ENCODE data around the gene ABHD14A. TPM values are rescaled to one million over a fixed set of nuclear protein-coding genes. Genes with fewer than 3 reads are reported as not detected.

The ABHD14A gene
- total and polyA plus RNA-seq, 2 of the 4 experiments (the other 2 are of a cell fraction) = 3.4 to 10.0 TPM

- ChIA-PET CTCF (interaction anchor here (1.1 to 1.7 kb wide), 3 partner anchors 9 to 109 kb away, joined by 3 to 5 read pairs (median 3); no protein-coding TSS in a partner anchor), POLR2A (ENCODE audit: unreplicated experiment) (no interaction called here)
- Histone ChIP-seq H3K27ac (ENCODE audit: insufficient read depth, low read length) (no peak overlapping the region), H3K4me2 (ENCODE audit: low read depth, low read length) (no peak overlapping the region), H3K36me3 (ENCODE audit: control insufficient read depth, insufficient read depth, low read length) (no peaks in the 10 kb centered on the region), H3K4ac (ENCODE audit: low read depth, low read length) (no peak overlapping the region), H4K20me1 (ENCODE audit: insufficient read depth, low read length) (no peaks in the 10 kb centered on the region), H3K9me1 (ENCODE audit: insufficient read depth, low read length) (no peaks in the 10 kb centered on the region; the same call in 1 of the 2 replicates), H3K14ac (replicated peaks; ENCODE audit: low read depth, low read length) (no peak overlapping the region), H2BK120ac (ENCODE audit: low read depth, low read length) (no peak overlapping the region), H2BK15ac (ENCODE audit: low read depth, low read length) (no peak overlapping the region), H3K4me3 (ENCODE audit: insufficient read depth, low read depth, low read length) (no peak overlapping the region), H4K8ac (ENCODE audit: low read depth in 2 of 2, low read length in 2 of 2) (no peak overlapping the region), H2AFZ (replicated peaks; ENCODE audit: low read length, poor library complexity) (peak overlapping the region; percentile 51), H2AK5ac (ENCODE audit: low read depth, low read length) (no peak overlapping the region), H2AK9ac (replicated peaks; ENCODE audit: low read depth, low read length, poor library complexity) (no peak overlapping the region), H3K9ac (ENCODE audit: low read depth, low read length) (no peak overlapping the region), H2BK5ac (ENCODE audit: low read depth, low read length, poor library complexity, severe bottlenecking) (no peak overlapping the region), H3K56ac (ENCODE audit: extremely low read depth, insufficient read depth, low read length) (no peak overlapping the region), H3K79me1 (ENCODE audit: low read depth in 1 of 2, low read length in 2 of 2) (no peaks in the 10 kb centered on the region), H3K9me3 (ENCODE audit: control insufficient read depth, insufficient read depth, low read length) (no peaks in the 10 kb centered on the region), H4K5ac (ENCODE audit: low read depth, low read length) (no peak overlapping the region), H3K18ac (ENCODE audit: low read depth, low read length) (no peak overlapping the region), H4K91ac (ENCODE audit: insufficient read depth, low read depth, low read length) (no peak overlapping the region), H3K4me1 (ENCODE audit: control insufficient read depth, insufficient read depth, low read length) (no peaks in the 10 kb centered on the region), H3K23ac (ENCODE audit: low read depth, low read length) (no peak overlapping the region), H3K27me3 (ENCODE audit: control insufficient read depth, insufficient read depth, low read length) (no peaks in the 10 kb centered on the region), H2BK20ac (ENCODE audit: low read depth, low read length) (no peak overlapping the region)
- TF ChIP-seq RFX5 (IDR thresholded peaks at IDR 0.05; ENCODE audit: low read depth, low read length) (no peak), CTCF (conservative IDR thresholded peaks at IDR 0.05; ENCODE audit: low read depth, low read length) (no peak), RAD21 (IDR thresholded peaks at IDR 0.05; ENCODE audit: low read length) (no peak), POLR2A (IDR thresholded peaks at IDR 0.05; ENCODE audit: low read depth, low read length) (no peak), CEBPB (IDR thresholded peaks at IDR 0.05; ENCODE audit: low read depth, low read length) (no peak), RCOR1 (IDR thresholded peaks at IDR 0.05; ENCODE audit: insufficient replicate concordance, low read length) (no peak)
- no peak for DNase-seq
- dilution Hi-C loops (cut with HindIII; ENCODE audit: low sequenced_read_pairs, unreplicated experiment) (no loop called here), intact Hi-C loops (cut with micrococcal nuclease) (no loop called here), in situ Hi-C loops (cut with MboI; ENCODE audit: low sequenced_read_pairs) (loop anchor here (5.0 kb wide), 1 partner anchor 33 kb away; no protein-coding TSS in a partner anchor)
- ATAC-seq (ENCODE audit: low read depth) = no peak
- no TSS peak for BruUV-seq (replicated peaks)
- WGBS, 2 experiments (ENCODE audit: extremely low coverage in 2 of 2, insufficient read length in 1 of 2) = 69% methylated on average over 5 of the region's 6 CpGs; no CpG with 5 or more reads in 1 of the 2 experiments
Observed at GRCh38 chr3:52013802-52014598, 39.1 kb downstream of the ABHD14A start.
